GM23338 (cell line): ENCODE data around the gene INHBB. TPM values are rescaled to one million over a fixed set of nuclear protein-coding genes. Genes with fewer than 3 reads are reported as not detected.

Experiments
- ATAC-seq: fragments of 200-7000 bp; cut with Tn5 transposase; 3 replicates; pipeline ENCODE4 v1.9.1; 2020
- DNase-seq: peaks from one replicate; pipeline ENCODE4 v3.0.0-alpha.2; 2015; ENCODE audit warnings: low spot score
- H2AFZ ChIP-seq: fragments of 200-600 bp; sonication (generic); 2 replicates; pipeline ENCODE4 v1.8.0; 2016; ENCODE audit warnings: antibody characterized with exemption, mild to moderate bottlenecking, moderate library complexity
- H3F3A ChIP-seq: fragments of 200-600 bp; sonication (generic); replicated peaks from 2 replicates; pipeline ENCODE4 v1.8.0; 2017; ENCODE audit warnings: antibody characterized with exemption, mixed run types, low read depth
- H3K27ac ChIP-seq: fragments of 200-600 bp; sonication (generic); 2 replicates; pipeline ENCODE4 v1.6.1; 2016; ENCODE audit warnings: low read depth
- H3K27me3 ChIP-seq: fragments of 200-600 bp; sonication (generic); 2 replicates; pipeline ENCODE4 v1.8.0; 2016; ENCODE audit warnings: mild to moderate bottlenecking, mixed run types, moderate library complexity; ENCODE audit not compliant: insufficient read depth
- H3K36me3 ChIP-seq: fragments of 200-600 bp; sonication (generic); 2 replicates; pipeline ENCODE4 v1.8.0; 2016; ENCODE audit warnings: mild to moderate bottlenecking; ENCODE audit not compliant: insufficient read depth
- H3K4me1 ChIP-seq: fragments of 200-600 bp; sonication (generic); 2 replicates; pipeline ENCODE4 v1.8.0; 2016; ENCODE audit warnings: mild to moderate bottlenecking, moderate library complexity; ENCODE audit not compliant: insufficient read depth
- H3K4me2 ChIP-seq: fragments of 200-600 bp; sonication (generic); 2 replicates; pipeline ENCODE4 v1.7.1; 2017; ENCODE audit warnings: mixed run types
- H3K4me3 ChIP-seq: fragments of 200-600 bp; sonication (generic); 2 replicates; pipeline ENCODE4 v1.6.1; 2016; ENCODE audit warnings: mixed run types
- H3K79me2 ChIP-seq: fragments of 200-600 bp; sonication (generic); replicated peaks from 2 replicates; pipeline ENCODE4 v1.8.0; 2017; ENCODE audit warnings: mild to moderate bottlenecking; ENCODE audit not compliant: insufficient read depth
- H3K9me2 ChIP-seq: fragments of 200-600 bp; sonication (generic); 2 replicates; pipeline ENCODE4 v1.8.0; 2017; ENCODE audit not compliant: insufficient read depth
- H4K20me1 ChIP-seq: fragments of 200-600 bp; sonication (generic); replicated peaks from 2 replicates; pipeline ENCODE4 v1.8.0; 2017; ENCODE audit warnings: mild to moderate bottlenecking; ENCODE audit not compliant: insufficient read depth
- H3K27ac Mint-ChIP-seq: 2 replicates; pipeline ENCODE4 v1.8.0; 2020; ENCODE audit warnings: inconsistent platforms, mild to moderate bottlenecking, moderate library complexity, mixed read lengths
- H3K27me3 Mint-ChIP-seq: 3 replicates; pipeline ENCODE4 v1.8.0; 2022; ENCODE audit warnings: low read depth, mild to moderate bottlenecking, moderate library complexity, mixed read lengths, inconsistent platforms; ENCODE audit not compliant: insufficient read depth, poor library complexity
- H3K36me3 Mint-ChIP-seq: 3 replicates; pipeline ENCODE4 v1.8.0; 2021; ENCODE audit warnings: low read depth, mild to moderate bottlenecking, inconsistent platforms, moderate library complexity, mixed read lengths
- H3K4me1 Mint-ChIP-seq: 3 replicates; pipeline ENCODE4 v1.8.0; 2020; ENCODE audit warnings: mild to moderate bottlenecking, inconsistent platforms, mixed read lengths
- H3K4me3 Mint-ChIP-seq: 3 replicates; pipeline ENCODE4 v1.8.0; 2021; ENCODE audit warnings: moderate library complexity, mild to moderate bottlenecking, inconsistent platforms, mixed read lengths
- H3K9me3 Mint-ChIP-seq: 3 replicates; pipeline ENCODE4 v1.8.0; 2020; ENCODE audit warnings: moderate library complexity, mild to moderate bottlenecking, inconsistent platforms, mixed read lengths
- EZH2 ChIP-seq: fragments of 200-600 bp; sonication (generic); IDR thresholded peaks from one replicate; pipeline ENCODE4 v1.8.0; 2017; ENCODE audit warnings: antibody characterized with exemption, mild to moderate bottlenecking, low read depth; ENCODE audit not compliant: unreplicated experiment
- EZH2phosphoT487 ChIP-seq: fragments of 200-600 bp; sonication (generic); IDR thresholded peaks from one replicate; pipeline ENCODE4 v1.8.1; 2018; ENCODE audit warnings: antibody characterized with exemption; ENCODE audit not compliant: unreplicated experiment
- POLR2AphosphoS5 ChIP-seq: IDR thresholded peaks from 2 replicates; pipeline ENCODE4 v1.6.1; 2016; ENCODE audit warnings: antibody characterized with exemption, low read depth
- STAT1 ChIP-seq: IDR thresholded peaks from one replicate; pipeline ENCODE4 v1.6.1; 2016; ENCODE audit warnings: antibody characterized with exemption; ENCODE audit not compliant: unreplicated experiment
- ZNF114 ChIP-seq: fragments of 250-450 bp; sonication (Bioruptor Pico); IDR thresholded peaks from 2 replicates; pipeline ENCODE4 v1.5.0; 2020; ENCODE audit warnings: mild to moderate bottlenecking, moderate library complexity
- ZNF331 ChIP-seq: fragments of 250-450 bp; sonication (Bioruptor Pico); IDR thresholded peaks from 2 replicates; pipeline ENCODE4 v1.5.0; 2020; ENCODE audit warnings: low read depth, mild to moderate bottlenecking, moderate library complexity
- polyA plus RNA-seq: library from polyadenylated mRNA; unstranded; fragments of >200 nt; fragmentation: Nextera tagmentation; extraction: Ambion mirVana; gene quantifications from 2 replicates; pipeline ENCODE4 v1.2.1, GENCODE V29; 2016
- total RNA-seq: library from RNA; depleted of rRNA; stranded (reverse); fragments of >200 nt; shearing (Covaris generic); gene quantifications from 2 replicates; pipeline ENCODE4 v1.2.3, GENCODE V29; 2014
- TF ChIP-seq, protein P1 (sequence below): IDR thresholded peaks from 2 replicates; pipeline ENCODE4 v1.6.1; 2016; ENCODE audit warnings: antibody characterized with exemption
- TF ChIP-seq, protein P2 (sequence below), 2 experiments: fragments of 200-600 bp in 1 of 2; sonication (generic) in 1 of 2; conservative IDR thresholded peaks; 2 replicates each; pipeline versions ENCODE4 v1.5.1 to v1.6.1; 2016 to 2017; ENCODE audit warnings: antibody characterized with exemption in 2 of 2, low read depth in 2 of 2, mild to moderate bottlenecking in 2 of 2, moderate library complexity in 1 of 2
- TF ChIP-seq, protein P3 (sequence below): fragments of 250-450 bp; sonication (Bioruptor Pico); IDR thresholded peaks from 2 replicates; pipeline ENCODE4 v1.5.0; 2020; ENCODE audit warnings: mild to moderate bottlenecking, moderate library complexity
- TF ChIP-seq, protein P4 (sequence below): IDR thresholded peaks from one replicate; pipeline ENCODE4 v1.6.1; 2018; ENCODE audit warnings: antibody characterized with exemption; ENCODE audit not compliant: unreplicated experiment

The INHBB gene
- total and polyA plus RNA-seq, 2 experiments from 2014 or later = 0.21 TPM; not detected in 1

DNA sequence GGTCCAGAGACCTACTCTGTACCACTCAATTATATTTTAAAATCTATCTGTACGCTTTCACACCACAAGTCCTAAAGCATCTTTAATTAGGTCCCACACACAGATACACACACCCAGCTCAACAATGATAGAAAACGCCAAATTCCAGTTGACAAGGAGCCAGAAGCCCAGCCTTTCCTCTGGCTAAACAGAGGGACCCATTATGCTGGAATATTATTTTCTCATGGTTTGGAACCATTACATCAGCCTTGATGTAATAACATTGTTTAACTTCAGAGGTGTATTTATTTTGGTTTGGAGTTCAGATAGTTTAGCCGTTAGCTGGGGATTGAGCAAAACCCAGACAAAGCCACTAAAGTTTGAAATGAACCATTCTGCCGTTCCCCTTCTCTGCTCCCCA, 14.0 kb upstream of the INHBB start:
- Histone ChIP-seq H3K9me2 (no peaks in the 10 kb centered on the region), H3K4me2 (no peak overlapping the region), H3K27me3 (no peaks in the 10 kb centered on the region), H2AFZ (no peak overlapping the region), H3K27ac (no peak overlapping the region), H3K36me3 (no peaks in the 10 kb centered on the region), H4K20me1 (no peaks in the 10 kb centered on the region), H3K4me1 (no peaks in the 10 kb centered on the region), H3K79me2 (no peaks in the 10 kb centered on the region), H3F3A (no peaks in the 10 kb centered on the region), H3K4me3 (no peak overlapping the region)
- DNase-seq (no peak), ATAC-seq (no peak)
- no peaks in the 10 kb centered on the region for H3K36me3 Mint-ChIP-seq
- TF ChIP-seq, protein P1, sequence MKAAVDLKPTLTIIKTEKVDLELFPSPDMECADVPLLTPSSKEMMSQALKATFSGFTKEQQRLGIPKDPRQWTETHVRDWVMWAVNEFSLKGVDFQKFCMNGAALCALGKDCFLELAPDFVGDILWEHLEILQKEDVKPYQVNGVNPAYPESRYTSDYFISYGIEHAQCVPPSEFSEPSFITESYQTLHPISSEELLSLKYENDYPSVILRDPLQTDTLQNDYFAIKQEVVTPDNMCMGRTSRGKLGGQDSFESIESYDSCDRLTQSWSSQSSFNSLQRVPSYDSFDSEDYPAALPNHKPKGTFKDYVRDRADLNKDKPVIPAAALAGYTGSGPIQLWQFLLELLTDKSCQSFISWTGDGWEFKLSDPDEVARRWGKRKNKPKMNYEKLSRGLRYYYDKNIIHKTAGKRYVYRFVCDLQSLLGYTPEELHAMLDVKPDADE = no peak
- TF ChIP-seq ZNF331 (CRISPR knock-in tag) (no peak), EZH2 (no peak), STAT1 (no peak), POLR2AphosphoS5 (no peak), ZNF114 (CRISPR knock-in tag) (no peak), EZH2phosphoT487 (no peak)
- TF ChIP-seq, protein P2, sequence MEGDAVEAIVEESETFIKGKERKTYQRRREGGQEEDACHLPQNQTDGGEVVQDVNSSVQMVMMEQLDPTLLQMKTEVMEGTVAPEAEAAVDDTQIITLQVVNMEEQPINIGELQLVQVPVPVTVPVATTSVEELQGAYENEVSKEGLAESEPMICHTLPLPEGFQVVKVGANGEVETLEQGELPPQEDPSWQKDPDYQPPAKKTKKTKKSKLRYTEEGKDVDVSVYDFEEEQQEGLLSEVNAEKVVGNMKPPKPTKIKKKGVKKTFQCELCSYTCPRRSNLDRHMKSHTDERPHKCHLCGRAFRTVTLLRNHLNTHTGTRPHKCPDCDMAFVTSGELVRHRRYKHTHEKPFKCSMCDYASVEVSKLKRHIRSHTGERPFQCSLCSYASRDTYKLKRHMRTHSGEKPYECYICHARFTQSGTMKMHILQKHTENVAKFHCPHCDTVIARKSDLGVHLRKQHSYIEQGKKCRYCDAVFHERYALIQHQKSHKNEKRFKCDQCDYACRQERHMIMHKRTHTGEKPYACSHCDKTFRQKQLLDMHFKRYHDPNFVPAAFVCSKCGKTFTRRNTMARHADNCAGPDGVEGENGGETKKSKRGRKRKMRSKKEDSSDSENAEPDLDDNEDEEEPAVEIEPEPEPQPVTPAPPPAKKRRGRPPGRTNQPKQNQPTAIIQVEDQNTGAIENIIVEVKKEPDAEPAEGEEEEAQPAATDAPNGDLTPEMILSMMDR (conservative IDR thresholded peaks at IDR 0.05; ENCODE audit: low read depth in 2 of 2) = no peak
- TF ChIP-seq, protein P3, sequence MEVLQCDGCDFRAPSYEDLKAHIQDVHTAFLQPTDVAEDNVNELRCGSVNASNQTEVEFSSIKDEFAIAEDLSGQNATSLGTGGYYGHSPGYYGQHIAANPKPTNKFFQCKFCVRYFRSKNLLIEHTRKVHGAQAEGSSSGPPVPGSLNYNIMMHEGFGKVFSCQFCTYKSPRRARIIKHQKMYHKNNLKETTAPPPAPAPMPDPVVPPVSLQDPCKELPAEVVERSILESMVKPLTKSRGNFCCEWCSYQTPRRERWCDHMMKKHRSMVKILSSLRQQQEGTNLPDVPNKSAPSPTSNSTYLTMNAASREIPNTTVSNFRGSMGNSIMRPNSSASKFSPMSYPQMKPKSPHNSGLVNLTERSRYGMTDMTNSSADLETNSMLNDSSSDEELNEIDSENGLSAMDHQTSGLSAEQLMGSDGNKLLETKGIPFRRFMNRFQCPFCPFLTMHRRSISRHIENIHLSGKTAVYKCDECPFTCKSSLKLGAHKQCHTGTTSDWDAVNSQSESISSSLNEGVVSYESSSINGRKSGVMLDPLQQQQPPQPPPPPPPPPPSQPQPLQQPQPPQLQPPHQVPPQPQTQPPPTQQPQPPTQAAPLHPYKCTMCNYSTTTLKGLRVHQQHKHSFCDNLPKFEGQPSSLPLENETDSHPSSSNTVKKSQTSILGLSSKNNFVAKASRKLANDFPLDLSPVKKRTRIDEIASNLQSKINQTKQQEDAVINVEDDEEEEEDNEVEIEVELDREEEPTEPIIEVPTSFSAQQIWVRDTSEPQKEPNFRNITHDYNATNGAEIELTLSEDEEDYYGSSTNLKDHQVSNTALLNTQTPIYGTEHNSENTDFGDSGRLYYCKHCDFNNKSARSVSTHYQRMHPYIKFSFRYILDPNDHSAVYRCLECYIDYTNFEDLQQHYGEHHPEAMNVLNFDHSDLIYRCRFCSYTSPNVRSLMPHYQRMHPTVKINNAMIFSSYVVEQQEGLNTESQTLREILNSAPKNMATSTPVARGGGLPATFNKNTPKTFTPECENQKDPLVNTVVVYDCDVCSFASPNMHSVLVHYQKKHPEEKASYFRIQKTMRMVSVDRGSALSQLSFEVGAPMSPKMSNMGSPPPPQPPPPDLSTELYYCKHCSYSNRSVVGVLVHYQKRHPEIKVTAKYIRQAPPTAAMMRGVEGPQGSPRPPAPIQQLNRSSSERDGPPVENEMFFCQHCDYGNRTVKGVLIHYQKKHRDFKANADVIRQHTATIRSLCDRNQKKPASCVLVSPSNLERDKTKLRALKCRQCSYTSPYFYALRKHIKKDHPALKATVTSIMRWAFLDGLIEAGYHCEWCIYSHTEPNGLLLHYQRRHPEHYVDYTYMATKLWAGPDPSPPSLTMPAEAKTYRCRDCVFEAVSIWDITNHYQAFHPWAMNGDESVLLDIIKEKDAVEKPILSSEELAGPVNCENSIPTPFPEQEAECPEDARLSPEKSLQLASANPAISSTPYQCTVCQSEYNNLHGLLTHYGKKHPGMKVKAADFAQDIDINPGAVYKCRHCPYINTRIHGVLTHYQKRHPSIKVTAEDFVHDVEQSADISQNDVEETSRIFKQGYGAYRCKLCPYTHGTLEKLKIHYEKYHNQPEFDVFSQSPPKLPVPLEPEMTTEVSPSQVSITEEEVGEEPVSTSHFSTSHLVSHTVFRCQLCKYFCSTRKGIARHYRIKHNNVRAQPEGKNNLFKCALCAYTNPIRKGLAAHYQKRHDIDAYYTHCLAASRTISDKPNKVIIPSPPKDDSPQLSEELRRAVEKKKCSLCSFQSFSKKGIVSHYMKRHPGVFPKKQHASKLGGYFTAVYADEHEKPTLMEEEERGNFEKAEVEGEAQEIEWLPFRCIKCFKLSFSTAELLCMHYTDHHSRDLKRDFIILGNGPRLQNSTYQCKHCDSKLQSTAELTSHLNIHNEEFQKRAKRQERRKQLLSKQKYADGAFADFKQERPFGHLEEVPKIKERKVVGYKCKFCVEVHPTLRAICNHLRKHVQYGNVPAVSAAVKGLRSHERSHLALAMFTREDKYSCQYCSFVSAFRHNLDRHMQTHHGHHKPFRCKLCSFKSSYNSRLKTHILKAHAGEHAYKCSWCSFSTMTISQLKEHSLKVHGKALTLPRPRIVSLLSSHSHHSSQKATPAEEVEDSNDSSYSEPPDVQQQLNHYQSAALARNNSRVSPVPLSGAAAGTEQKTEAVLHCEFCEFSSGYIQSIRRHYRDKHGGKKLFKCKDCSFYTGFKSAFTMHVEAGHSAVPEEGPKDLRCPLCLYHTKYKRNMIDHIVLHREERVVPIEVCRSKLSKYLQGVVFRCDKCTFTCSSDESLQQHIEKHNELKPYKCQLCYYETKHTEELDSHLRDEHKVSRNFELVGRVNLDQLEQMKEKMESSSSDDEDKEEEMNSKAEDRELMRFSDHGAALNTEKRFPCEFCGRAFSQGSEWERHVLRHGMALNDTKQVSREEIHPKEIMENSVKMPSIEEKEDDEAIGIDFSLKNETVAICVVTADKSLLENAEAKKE (CRISPR knock-in tag) = no peak
- TF ChIP-seq, protein P4, sequence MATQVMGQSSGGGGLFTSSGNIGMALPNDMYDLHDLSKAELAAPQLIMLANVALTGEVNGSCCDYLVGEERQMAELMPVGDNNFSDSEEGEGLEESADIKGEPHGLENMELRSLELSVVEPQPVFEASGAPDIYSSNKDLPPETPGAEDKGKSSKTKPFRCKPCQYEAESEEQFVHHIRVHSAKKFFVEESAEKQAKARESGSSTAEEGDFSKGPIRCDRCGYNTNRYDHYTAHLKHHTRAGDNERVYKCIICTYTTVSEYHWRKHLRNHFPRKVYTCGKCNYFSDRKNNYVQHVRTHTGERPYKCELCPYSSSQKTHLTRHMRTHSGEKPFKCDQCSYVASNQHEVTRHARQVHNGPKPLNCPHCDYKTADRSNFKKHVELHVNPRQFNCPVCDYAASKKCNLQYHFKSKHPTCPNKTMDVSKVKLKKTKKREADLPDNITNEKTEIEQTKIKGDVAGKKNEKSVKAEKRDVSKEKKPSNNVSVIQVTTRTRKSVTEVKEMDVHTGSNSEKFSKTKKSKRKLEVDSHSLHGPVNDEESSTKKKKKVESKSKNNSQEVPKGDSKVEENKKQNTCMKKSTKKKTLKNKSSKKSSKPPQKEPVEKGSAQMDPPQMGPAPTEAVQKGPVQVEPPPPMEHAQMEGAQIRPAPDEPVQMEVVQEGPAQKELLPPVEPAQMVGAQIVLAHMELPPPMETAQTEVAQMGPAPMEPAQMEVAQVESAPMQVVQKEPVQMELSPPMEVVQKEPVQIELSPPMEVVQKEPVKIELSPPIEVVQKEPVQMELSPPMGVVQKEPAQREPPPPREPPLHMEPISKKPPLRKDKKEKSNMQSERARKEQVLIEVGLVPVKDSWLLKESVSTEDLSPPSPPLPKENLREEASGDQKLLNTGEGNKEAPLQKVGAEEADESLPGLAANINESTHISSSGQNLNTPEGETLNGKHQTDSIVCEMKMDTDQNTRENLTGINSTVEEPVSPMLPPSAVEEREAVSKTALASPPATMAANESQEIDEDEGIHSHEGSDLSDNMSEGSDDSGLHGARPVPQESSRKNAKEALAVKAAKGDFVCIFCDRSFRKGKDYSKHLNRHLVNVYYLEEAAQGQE = no peak
- H3K4me3 Mint-ChIP-seq = no peak overlapping the region
- peaks cover 1% of the 10 kb centered on the region for H3K27me3 Mint-ChIP-seq
- H3K27ac Mint-ChIP-seq = no peak overlapping the region
- H3K9me3 Mint-ChIP-seq = peaks cover 3% of the 10 kb centered on the region; the same call in 2 of the 3 replicates
- peaks cover 8% of the 10 kb centered on the region for H3K4me1 Mint-ChIP-seq
